Measurements from ENCODE around the gene GARIN5B.
A peak's percentile ranks its signal among the peaks of the same experiment; 100 is the strongest.
"Not testable (repeated sequence)": the region's sequence is repeated elsewhere in the genome, so short reads cannot be mapped to it uniquely, and the experiment has no call there.

GARIN5B gene

DNA sequence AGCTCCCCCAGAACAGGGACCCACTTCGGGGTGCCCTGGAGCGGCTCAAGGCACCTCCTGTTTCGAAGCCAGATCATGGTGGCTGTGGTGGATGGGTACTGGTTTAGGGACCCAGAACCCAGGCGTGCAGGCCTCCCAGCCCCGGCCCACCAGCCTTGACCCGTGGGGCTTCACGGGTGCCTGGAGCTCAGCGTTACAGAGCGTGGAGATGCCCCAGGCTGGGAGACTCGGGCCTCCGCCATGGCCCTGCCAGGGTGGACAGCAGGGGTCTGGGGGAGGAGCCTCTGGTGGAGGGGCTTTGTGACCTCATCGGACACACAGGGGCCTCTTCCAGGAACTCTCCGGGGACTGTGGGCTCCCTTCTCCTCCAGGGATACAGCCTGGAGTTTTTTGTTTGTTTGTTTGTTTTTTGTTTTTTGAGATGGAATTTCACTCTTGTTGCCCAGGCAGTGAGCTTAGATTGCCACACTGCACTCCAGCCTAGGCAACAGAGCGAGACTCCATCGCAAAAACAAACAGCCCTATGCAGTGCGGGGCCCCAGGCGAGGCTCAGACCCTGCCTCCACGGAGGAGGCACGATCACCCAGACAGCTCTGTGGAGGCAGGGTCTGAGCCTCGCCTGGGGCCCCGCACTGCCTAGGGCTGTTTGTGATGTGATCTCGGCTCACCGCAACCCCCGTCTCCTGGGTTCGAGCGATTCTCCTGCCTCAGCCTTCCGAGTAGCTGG lies at the start of gene GARIN5B:
TSS of gene GARIN5B (minus strand) at position 271 of the 727 bp plus-strand sequence. CDS start at position 77, 194 bp downstream.
- Mint-ChIP-seq H3K36me3 (no peaks in the 10 kb centered on the region), H3K4me1 (no peaks in the 10 kb centered on the region)

DNA sequence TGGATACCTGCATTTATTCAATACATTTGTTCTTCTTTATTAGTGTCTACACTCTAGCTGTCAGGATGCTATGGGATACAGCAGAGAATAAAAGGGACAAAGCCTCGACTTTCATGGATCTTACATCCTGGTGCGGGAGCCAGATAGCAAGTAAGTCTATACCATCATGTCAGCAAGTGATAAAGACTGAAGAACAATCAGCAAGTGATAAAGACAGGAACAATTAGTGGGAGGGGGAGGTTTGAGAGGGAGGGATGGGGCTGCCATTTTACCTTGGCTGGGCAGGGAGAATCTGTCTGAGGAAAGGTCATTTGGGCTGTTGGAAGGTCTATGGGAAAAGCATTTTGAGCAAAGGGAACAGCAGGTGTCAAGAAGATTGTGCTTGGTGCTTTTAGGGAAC lies 47.1 kb upstream of the GARIN5B start:
- H3K9me3 Mint-ChIP-seq = peaks cover 8% of the 10 kb centered on the region
- ATAC-seq (ENCODE audit: low read depth) (no peak), DNase-seq (ENCODE audit: low spot score in 2 of 2) (no peak)
- H3K4me3 Mint-ChIP-seq = no peak overlapping the region
- no peak overlapping the region for H3K27ac Mint-ChIP-seq
- H3K27me3 Mint-ChIP-seq = peaks cover 2% of the 10 kb centered on the region
- H3K4me1 Mint-ChIP-seq = peaks cover 17% of the 10 kb centered on the region
- peaks cover 12% of the 10 kb centered on the region for H3K36me3 Mint-ChIP-seq

More for the DNA sequence above, at the start of gene GARIN5B:
- Mint-ChIP-seq H3K27me3 (peaks cover 14% of the 10 kb centered on the region), H3K27ac (no peak within 1 kb of the TSS), H3K9me3 (no peaks in the 10 kb centered on the region), H3K4me3 (no peak within 1 kb of the TSS)
- DNase-seq (ENCODE audit: low spot score in 2 of 2) (no peak), ATAC-seq (ENCODE audit: low read depth) (no peak)

DNA sequence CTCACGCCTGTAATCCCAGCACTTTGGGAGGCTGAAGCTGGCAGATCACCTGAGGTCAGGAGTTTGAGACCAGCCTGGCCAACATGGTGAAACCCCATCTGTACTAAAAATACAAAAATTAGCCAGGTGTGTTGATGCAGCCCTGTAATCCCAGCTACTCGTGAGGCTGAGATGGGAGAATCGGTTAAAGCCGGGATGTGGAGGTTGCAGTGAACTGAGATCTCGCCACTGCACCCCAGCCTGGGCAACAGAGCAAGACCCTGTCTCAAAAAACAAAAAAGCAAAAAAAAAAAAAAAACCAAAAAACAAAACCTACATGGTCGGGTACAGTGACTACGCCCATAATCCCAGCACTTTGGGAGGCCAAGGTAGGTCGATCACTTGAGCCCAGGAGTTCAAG lies 46.1 kb upstream of the GARIN5B start:
- not testable (repeated sequence) for DNase-seq (ENCODE audit: low spot score in 2 of 2); H3K27me3 Mint-ChIP-seq; H3K9me3 Mint-ChIP-seq; ATAC-seq (ENCODE audit: low read depth)
- Mint-ChIP-seq H3K4me1 (peaks cover 17% of the 10 kb centered on the region), H3K36me3 (peaks cover 12% of the 10 kb centered on the region), H3K4me3 (peak overlapping the region; percentile 92), H3K27ac (peak overlapping the region; percentile 98)

DNA sequence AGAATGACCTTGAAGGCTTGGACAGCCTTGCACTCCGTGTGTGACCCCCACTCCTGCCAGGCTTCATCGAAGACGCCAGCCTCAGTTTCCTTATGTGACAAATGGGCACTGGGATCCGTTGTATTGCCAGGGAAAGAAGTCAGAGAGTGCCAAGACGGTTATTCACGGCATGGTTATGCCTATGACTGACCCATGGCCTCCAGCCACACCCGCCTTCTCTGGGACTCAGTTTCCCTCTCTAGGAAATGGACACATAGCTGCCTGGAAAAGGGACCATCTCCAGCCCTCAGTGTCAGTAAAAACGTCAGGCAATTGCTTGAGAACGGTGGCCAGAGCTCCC lies 45.4 kb upstream of the GARIN5B start:
- Mint-ChIP-seq H3K27ac (peak overlapping the region; percentile 98), H3K4me3 (peak overlapping the region; percentile 92), H3K36me3 (peaks cover 15% of the 10 kb centered on the region), H3K9me3 (peaks cover 8% of the 10 kb centered on the region), H3K27me3 (no peaks in the 10 kb centered on the region), H3K4me1 (peaks cover 17% of the 10 kb centered on the region)
- DNase-seq (ENCODE audit: low spot score in 2 of 2) (no peak), ATAC-seq (ENCODE audit: low read depth) (no peak)

DNA sequence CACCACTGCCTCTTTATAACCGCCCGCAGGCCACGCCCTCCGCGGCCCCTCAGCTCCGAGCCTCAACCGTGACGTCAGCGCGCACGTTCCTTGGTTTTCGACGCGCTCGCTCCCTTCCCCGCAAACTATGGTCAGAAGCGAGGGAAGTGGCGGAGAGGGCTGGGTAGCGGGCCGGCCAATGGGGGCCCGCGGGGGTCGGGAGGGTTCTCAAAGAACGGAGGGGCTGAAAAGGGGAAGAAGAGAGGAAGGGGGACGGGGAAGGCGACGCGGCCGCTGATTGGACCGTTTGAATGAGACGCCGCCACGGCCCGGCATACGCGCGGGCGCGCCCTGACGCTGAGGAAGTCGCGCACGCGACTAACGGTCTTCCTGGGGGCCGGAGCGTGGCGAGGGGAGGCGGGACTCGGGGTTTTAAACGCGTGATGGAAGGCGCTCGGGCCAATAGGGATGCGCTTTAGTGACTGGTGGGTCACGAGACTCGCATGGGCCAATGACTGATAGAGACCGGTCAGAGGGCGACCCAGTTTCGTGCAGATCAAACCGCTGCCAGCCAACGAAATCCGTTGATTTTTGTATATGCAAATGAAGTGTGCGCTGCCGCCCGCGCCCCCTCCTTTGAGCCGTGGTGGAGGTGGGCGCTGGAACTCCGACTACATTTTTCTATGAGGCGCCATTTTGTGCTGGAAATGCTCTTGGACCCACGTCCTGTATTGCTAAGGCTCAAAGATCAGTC lies 44.9 kb upstream of the GARIN5B start:
- ATAC-seq (ENCODE audit: low read depth) (peak; percentile 82), DNase-seq (ENCODE audit: low spot score in 2 of 2) (peak; percentile 96 to 98)
- Mint-ChIP-seq H3K4me3 (peak overlapping the region; percentile 92), H3K4me1 (peaks cover 17% of the 10 kb centered on the region), H3K27ac (peak overlapping the region; percentile 98), H3K27me3 (no peaks in the 10 kb centered on the region), H3K36me3 (peaks cover 18% of the 10 kb centered on the region), H3K9me3 (peaks cover 8% of the 10 kb centered on the region)

DNA sequence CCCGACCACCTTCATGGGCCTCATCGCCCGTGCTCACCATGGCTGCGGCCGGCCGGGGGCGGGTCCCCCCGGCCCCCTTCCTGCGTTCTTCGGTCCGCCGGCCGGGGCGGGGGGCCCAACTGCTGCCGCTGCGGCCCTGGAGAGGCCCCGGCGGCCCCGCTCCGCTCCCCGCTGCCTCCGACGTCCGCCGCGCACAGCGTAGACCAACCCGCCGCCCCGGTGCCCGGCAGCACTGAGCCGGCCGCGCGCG lies 44.4 kb upstream of the GARIN5B start, which contains the start of gene UBE2S:
TSS of gene UBE2S (minus strand) at position 239 of the 250 bp plus-strand sequence. CDS start at position 40, 199 bp downstream.
- not testable (repeated sequence) for H3K9me3 Mint-ChIP-seq; ATAC-seq (ENCODE audit: low read depth); H3K27me3 Mint-ChIP-seq; DNase-seq (ENCODE audit: low spot score in 2 of 2)
- Mint-ChIP-seq H3K4me3 (peak within 1 kb of the TSS; percentile 92), H3K27ac (peak within 1 kb of the TSS; percentile 98), H3K4me1 (peaks cover 17% of the 10 kb centered on the region), H3K36me3 (peaks cover 18% of the 10 kb centered on the region)

DNA sequence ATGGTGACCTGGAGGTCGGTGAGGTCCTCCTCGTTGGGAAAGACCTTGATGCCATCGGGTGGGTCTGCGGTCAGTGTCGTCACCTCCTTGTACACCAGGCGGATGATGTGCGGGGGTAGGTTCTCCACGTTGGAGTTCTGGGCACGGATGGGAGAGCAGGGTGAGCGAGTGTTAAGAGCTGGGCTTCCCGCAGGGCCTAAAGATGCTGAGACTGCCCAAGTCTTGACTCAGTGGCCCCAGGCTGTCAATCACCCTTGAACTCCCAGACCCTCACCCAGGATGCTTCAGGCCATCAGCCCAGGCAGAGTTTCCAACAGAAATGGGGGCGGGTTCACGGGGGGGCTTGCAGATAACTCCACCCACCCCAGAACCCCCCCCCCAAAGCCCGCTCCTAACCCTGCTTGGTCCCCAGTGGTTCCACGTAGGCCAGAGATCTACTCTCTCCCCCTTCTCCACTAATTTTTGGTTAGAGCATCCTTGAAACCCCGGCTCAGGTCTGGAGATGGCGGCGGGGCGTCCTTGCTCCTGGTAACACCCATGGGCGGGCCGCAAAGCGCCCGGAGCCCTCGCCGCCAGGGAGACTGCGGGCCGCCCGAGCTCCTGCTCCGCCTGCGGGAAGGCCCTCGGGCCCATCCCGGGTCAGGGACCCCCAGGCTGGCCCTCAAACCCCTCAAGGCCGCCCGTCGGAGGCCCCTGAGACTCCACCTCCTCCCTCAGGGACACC lies 43.9 kb upstream of the GARIN5B start:
- peaks cover 18% of the 10 kb centered on the region for H3K36me3 Mint-ChIP-seq
- DNase-seq (ENCODE audit: low spot score in 2 of 2) (no peak), ATAC-seq (ENCODE audit: low read depth) (no peak)
- peaks cover 17% of the 10 kb centered on the region for H3K4me1 Mint-ChIP-seq
- H3K9me3 Mint-ChIP-seq = peaks cover 8% of the 10 kb centered on the region
- H3K4me3 Mint-ChIP-seq = peak overlapping the region; percentile 92
- no peaks in the 10 kb centered on the region for H3K27me3 Mint-ChIP-seq
- H3K27ac Mint-ChIP-seq = peak overlapping the region; percentile 98

DNA sequence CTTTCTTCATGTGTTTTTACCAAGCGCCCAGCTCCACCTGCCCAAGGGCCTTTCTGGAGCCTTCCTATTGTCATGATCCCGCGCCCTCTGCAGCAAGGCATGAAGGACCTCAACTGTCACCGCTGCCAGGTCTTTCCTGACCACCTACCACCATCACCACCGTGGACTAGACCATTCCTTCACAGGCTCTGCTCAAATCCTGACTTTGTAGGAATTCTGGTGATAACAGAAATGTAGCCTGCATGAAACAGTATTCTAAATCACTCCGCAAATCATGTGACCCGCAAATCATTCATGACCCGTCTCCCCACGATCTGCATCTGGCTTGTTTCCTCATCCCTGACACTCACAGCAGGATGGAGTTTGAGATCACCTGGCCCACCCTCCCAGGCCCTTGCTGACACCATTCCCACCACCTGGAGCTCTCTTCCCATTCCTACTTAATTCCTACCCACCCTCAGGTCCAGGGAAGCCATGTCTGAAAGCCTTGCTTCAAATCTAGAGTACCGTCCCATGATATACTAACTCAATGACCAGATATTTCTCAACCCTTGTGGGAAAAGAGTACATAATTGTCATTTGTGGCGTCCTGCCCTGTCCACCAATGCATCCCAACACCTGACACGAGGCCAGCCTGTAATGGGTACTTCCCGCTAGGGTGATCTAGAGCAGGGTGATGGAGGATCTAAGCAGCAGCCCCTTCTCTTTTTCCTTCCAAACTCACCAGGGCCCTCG lies 43.2 kb upstream of the GARIN5B start:
- no peak for DNase-seq (ENCODE audit: low spot score in 2 of 2)
- peaks cover 20% of the 10 kb centered on the region for H3K36me3 Mint-ChIP-seq

DNA sequence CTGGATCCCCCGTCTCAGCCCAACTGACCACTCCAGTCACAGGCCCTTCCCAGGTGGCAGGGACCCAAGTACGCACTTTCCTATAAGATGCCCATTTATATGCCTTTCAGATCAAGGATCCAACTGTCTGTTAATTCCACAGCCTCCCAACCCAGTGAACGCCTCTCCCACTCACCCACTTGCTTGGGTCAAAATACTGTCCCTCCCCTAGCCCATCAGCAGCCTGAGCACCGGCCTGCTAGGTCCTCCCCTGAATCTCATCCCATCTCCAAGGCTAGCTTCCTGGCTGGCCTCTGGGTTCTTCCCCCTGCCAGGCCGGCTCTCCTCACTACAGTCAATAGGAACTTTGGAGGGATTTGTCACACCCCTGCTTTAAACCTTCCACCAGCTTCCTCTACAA lies 42.6 kb upstream of the GARIN5B start:
- ATAC-seq (ENCODE audit: low read depth) (no peak), DNase-seq (ENCODE audit: low spot score in 2 of 2) (no peak)
- H3K27me3 Mint-ChIP-seq = no peaks in the 10 kb centered on the region
- peaks cover 6% of the 10 kb centered on the region for H3K9me3 Mint-ChIP-seq
- peaks cover 22% of the 10 kb centered on the region for H3K36me3 Mint-ChIP-seq
- no peak overlapping the region for H3K27ac Mint-ChIP-seq
- peaks cover 17% of the 10 kb centered on the region for H3K4me1 Mint-ChIP-seq
- H3K4me3 Mint-ChIP-seq = no peak overlapping the region

More for the DNA sequence above, 43.2 kb upstream of the GARIN5B start:
- peaks cover 17% of the 10 kb centered on the region for H3K4me1 Mint-ChIP-seq
- peak overlapping the region; percentile 71 for H3K4me3 Mint-ChIP-seq
- H3K27me3 Mint-ChIP-seq = no peaks in the 10 kb centered on the region
- H3K9me3 Mint-ChIP-seq = peaks cover 7% of the 10 kb centered on the region
- ATAC-seq (ENCODE audit: low read depth) = no peak
- peak overlapping the region; percentile 98 for H3K27ac Mint-ChIP-seq

DNA sequence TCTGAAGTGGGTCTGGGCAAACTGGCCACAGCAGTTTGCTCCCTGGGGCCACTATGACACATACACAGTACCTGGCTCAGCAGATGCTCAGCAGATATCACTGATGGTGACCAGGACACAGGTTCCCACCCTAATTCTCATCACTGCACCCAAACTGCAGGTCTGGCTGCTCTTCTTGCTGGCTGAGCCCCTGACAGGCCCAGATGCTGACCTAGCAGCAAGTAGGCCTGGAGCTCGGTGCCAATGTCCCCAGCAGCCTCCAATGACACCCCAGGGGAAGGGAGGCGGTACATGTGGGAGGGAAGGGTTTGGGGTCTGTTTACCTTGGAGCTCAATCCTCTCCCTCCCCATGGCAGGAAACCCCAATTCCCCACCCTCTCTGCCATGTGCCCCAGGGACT lies 39.4 kb upstream of the GARIN5B start:
- ATAC-seq (ENCODE audit: low read depth) = no peak
- DNase-seq (ENCODE audit: low spot score in 2 of 2) = no peak
- Mint-ChIP-seq H3K9me3 (no peaks in the 10 kb centered on the region), H3K27me3 (no peaks in the 10 kb centered on the region), H3K4me1 (peaks cover 18% of the 10 kb centered on the region), H3K4me3 (no peak overlapping the region), H3K36me3 (peaks cover 22% of the 10 kb centered on the region), H3K27ac (no peak overlapping the region)

DNA sequence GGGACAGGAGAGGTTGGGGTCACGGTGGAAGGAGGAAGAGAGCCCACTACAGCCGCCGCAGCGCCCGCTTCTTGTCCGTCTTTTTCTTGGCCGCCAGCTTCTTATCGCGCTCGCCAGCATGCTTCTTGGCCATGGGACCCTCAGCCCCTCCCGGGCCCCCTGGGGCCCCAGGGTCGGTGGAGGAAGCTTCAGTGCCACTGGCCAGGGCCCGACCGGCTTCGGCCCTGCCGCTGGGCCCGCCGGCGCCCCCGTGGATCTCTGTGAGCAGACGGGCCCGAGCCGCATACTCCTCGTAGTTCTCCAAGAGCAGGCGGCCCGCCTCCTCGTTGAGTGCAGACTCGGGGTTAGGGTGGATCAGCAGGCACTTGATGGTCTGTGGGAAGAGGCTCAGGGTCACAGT lies 38.3 kb upstream of the GARIN5B start:
- H3K4me3 Mint-ChIP-seq; DNase-seq (ENCODE audit: low spot score in 2 of 2); H3K27ac Mint-ChIP-seq; H3K9me3 Mint-ChIP-seq; H3K27me3 Mint-ChIP-seq; ATAC-seq (ENCODE audit: low read depth): not testable (repeated sequence)
- Mint-ChIP-seq H3K36me3 (peaks cover 19% of the 10 kb centered on the region), H3K4me1 (peaks cover 14% of the 10 kb centered on the region)

DNA sequence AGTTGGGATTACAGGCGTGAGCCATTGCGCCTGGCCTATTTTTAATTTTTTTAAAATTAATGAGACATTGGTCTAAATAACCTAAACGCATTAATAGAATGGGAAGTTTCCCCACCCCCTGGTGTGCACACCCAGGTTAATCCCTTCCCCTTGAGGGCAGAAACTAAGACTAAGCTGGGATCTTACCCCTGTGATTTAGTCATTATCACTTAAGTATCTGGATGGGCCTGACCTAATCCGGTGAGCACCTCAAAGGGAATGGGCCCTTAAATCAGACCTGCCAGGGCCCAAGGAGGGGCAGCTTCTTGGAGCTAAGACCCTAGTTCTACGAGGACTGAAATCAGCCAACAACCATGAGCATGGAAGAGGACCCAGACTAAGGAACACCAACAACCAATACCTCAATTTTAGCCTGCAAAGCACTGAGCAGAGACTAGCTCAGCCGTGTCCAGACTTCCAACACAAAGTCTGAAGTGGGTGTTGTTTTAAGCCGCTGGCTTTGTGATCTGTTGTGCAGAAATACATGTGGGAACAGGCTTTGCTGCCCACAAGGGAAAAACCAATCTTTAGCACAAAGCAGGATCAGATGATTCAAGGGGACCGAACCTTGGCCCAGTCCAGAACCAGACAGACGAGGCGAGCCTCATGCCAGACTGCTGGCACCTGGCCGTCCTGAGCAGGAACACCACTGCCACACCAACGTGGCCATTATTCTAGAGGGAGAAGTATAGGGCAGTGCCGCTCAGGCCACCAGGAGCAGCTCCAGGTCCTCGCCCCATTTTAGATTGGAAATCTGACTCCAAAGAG lies 37.4 kb upstream of the GARIN5B start:
- DNase-seq (ENCODE audit: low spot score in 2 of 2) = no peak
- Mint-ChIP-seq H3K9me3 (no peaks in the 10 kb centered on the region), H3K36me3 (peaks cover 12% of the 10 kb centered on the region), H3K4me3 (no peak overlapping the region), H3K27me3 (no peaks in the 10 kb centered on the region), H3K27ac (no peak overlapping the region), H3K4me1 (peaks cover 7% of the 10 kb centered on the region)
- no peak for ATAC-seq (ENCODE audit: low read depth)

DNA sequence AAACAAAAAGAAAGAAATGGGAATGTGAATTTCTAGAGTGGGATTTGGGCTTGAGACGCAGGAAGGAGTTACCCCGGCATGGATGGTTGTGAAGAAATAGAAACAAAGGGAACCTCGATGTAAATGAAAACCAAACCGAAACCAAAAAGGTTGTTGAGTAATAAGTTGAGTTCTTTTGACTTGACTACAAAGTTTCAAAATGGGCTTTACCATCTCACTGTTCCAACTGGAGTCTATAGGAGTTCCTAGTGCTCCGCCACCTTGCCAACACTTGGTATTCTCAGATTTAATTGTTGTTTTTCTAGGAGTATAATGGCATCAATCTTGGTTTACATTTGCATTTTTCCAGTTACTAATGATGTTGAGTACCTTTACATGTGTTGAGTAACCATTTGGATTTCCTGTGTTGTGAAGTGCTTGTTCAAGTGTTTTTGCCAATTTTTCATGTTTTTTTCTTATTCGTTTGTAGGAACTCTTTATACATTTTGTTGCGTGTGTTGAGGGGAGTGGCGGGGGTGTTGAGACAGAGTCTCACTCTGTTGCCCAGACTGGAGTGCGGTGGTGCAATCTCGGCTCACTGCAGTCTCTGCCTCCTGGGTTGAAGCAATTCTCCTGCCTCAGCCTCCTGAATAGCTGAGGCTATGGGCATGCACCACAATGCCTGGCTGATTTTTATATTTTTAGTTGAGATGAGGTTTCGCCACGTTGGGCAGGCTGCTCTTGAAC lies 35.3 kb upstream of the GARIN5B start:
- Mint-ChIP-seq H3K4me1 (peaks cover 6% of the 10 kb centered on the region), H3K27me3 (no peaks in the 10 kb centered on the region), H3K27ac (no peak overlapping the region), H3K9me3 (no peaks in the 10 kb centered on the region), H3K4me3 (no peak overlapping the region), H3K36me3 (peaks cover 8% of the 10 kb centered on the region)
- no peak for ATAC-seq (ENCODE audit: low read depth)
- DNase-seq (ENCODE audit: low spot score in 2 of 2) = no peak
